Adipocyte (in vitro differentiated cells): ENCODE measurements around the gene MTARC1.

Source experiments
- DNase-seq: peaks from one replicate; pipeline ENCODE4 v3.0.0-alpha.2; 2015; ENCODE audit warnings: low read depth
- H3K27me3 ChIP-seq: replicated peaks from 2 replicates; pipeline ENCODE4 v1.7.0; 2013; ENCODE audit warnings: mild to moderate bottlenecking, low read length, moderate library complexity; ENCODE audit not compliant: control insufficient read depth, insufficient read depth
- H3K36me3 ChIP-seq: 2 replicates; pipeline ENCODE4 v1.7.0; 2013; ENCODE audit warnings: low read length, mild to moderate bottlenecking, moderate library complexity; ENCODE audit not compliant: control insufficient read depth, insufficient read depth, severe bottlenecking
- H3K4me1 ChIP-seq: 2 replicates; pipeline ENCODE4 v1.7.0; 2013; ENCODE audit warnings: mild to moderate bottlenecking, low read length, moderate library complexity; ENCODE audit not compliant: control insufficient read depth, insufficient read depth
- H3K4me3 ChIP-seq: 2 replicates; pipeline ENCODE4 v1.7.0; 2013; ENCODE audit warnings: mild to moderate bottlenecking, low read length, moderate library complexity
- H3K9ac ChIP-seq: 2 replicates; pipeline ENCODE4 v1.7.0; 2013; ENCODE audit warnings: mild to moderate bottlenecking, low read length, moderate library complexity
- H3K9me3 ChIP-seq: 2 replicates; pipeline ENCODE4 v1.7.0; 2013; ENCODE audit warnings: mild to moderate bottlenecking, low read length, moderate library complexity; ENCODE audit not compliant: control insufficient read depth

The MTARC1 gene

GRCh38 chr1:220808345-220809186 lies 21.9 kb downstream of the MTARC1 start:
- H3K36me3 ChIP-seq = peaks cover 33% of the 10 kb centered on the region
- no peak overlapping the region for H3K4me3 ChIP-seq
- H3K9me3 ChIP-seq = no peaks in the 10 kb centered on the region
- DNase-seq = no peak
- H3K27me3 ChIP-seq = peaks cover 12% of the 10 kb centered on the region
- H3K4me1 ChIP-seq = peaks cover 4% of the 10 kb centered on the region
- no peak overlapping the region for H3K9ac ChIP-seq

GRCh38 chr1:220809187-220809550 lies 22.5 kb downstream of the MTARC1 start:
- H3K27me3 ChIP-seq = peaks cover 12% of the 10 kb centered on the region
- H3K36me3 ChIP-seq = peaks cover 37% of the 10 kb centered on the region
- no peak overlapping the region for H3K9ac ChIP-seq
- H3K4me3 ChIP-seq = no peak overlapping the region
- DNase-seq = no peak
- peaks cover 4% of the 10 kb centered on the region for H3K4me1 ChIP-seq
- no peaks in the 10 kb centered on the region for H3K9me3 ChIP-seq

- H3K4me1 ChIP-seq = peaks cover 4% of the 10 kb centered on the region
- no peak for DNase-seq
- H3K9me3 ChIP-seq = no peaks in the 10 kb centered on the region
- peaks cover 12% of the 10 kb centered on the region for H3K27me3 ChIP-seq
- H3K9ac ChIP-seq = no peak overlapping the region
- H3K4me3 ChIP-seq = no peak overlapping the region
- H3K36me3 ChIP-seq = peaks cover 37% of the 10 kb centered on the region
Observed at GRCh38 chr1:220809704-220810103, 23.0 kb downstream of the MTARC1 start.

GRCh38 chr1:220810179-220810653 lies 23.5 kb downstream of the MTARC1 start:
- H3K27me3 ChIP-seq = peaks cover 15% of the 10 kb centered on the region
- H3K4me3 ChIP-seq = peak overlapping the region; percentile 43
- peak overlapping the region; percentile 54 for H3K9ac ChIP-seq
- peaks cover 4% of the 10 kb centered on the region for H3K4me1 ChIP-seq
- H3K36me3 ChIP-seq = peaks cover 32% of the 10 kb centered on the region
- peak; percentile 89 for DNase-seq
- no peaks in the 10 kb centered on the region for H3K9me3 ChIP-seq

- Histone ChIP-seq H3K27me3 (peaks cover 16% of the 10 kb centered on the region), H3K36me3 (peaks cover 32% of the 10 kb centered on the region), H3K4me1 (peaks cover 4% of the 10 kb centered on the region), H3K9ac (no peak overlapping the region), H3K4me3 (no peak overlapping the region), H3K9me3 (no peaks in the 10 kb centered on the region)
- no peak for DNase-seq
Observed at GRCh38 chr1:220810963-220811362, 24.2 kb downstream of the MTARC1 start.

- no peaks in the 10 kb centered on the region for H3K9me3 ChIP-seq
- no peak for DNase-seq
- H3K9ac ChIP-seq = no peak overlapping the region
- peaks cover 4% of the 10 kb centered on the region for H3K4me1 ChIP-seq
- H3K4me3 ChIP-seq = no peak overlapping the region
- peaks cover 33% of the 10 kb centered on the region for H3K36me3 ChIP-seq
- H3K27me3 ChIP-seq = peaks cover 16% of the 10 kb centered on the region
Observed at GRCh38 chr1:220811695-220812094, 25.0 kb downstream of the MTARC1 start.

GRCh38 chr1:220812308-220812707 lies 25.6 kb downstream of the MTARC1 start:
- peaks cover 4% of the 10 kb centered on the region for H3K4me1 ChIP-seq

GRCh38 chr1:220813013-220813412 lies 26.3 kb downstream of the MTARC1 start:
- H3K9ac ChIP-seq = no peak overlapping the region
- no peak for DNase-seq
- H3K36me3 ChIP-seq = peaks cover 33% of the 10 kb centered on the region

More at GRCh38 chr1:220812308-220812707, 25.6 kb downstream of the MTARC1 start:
- Histone ChIP-seq H3K9ac (no peak overlapping the region), H3K4me3 (no peak overlapping the region), H3K9me3 (no peaks in the 10 kb centered on the region), H3K27me3 (peaks cover 16% of the 10 kb centered on the region), H3K36me3 (peaks cover 33% of the 10 kb centered on the region)
- no peak for DNase-seq

GRCh38 chr1:220815409-220815808 lies 28.7 kb downstream of the MTARC1 start:
- Histone ChIP-seq H3K4me3 (no peak overlapping the region), H3K9ac (no peak overlapping the region), H3K9me3 (no peaks in the 10 kb centered on the region), H3K4me1 (peaks cover 24% of the 10 kb centered on the region), H3K36me3 (peaks cover 33% of the 10 kb centered on the region), H3K27me3 (peaks cover 4% of the 10 kb centered on the region)
- no peak for DNase-seq

More at GRCh38 chr1:220813013-220813412, 26.3 kb downstream of the MTARC1 start:
- no peak overlapping the region for H3K4me3 ChIP-seq
- no peaks in the 10 kb centered on the region for H3K9me3 ChIP-seq
- H3K27me3 ChIP-seq = peaks cover 15% of the 10 kb centered on the region
- peaks cover 5% of the 10 kb centered on the region for H3K4me1 ChIP-seq

GRCh38 chr1:220817907-220818306 lies 31.2 kb downstream of the MTARC1 start:
- DNase-seq = peak; percentile 13
- Histone ChIP-seq H3K9ac (no peak overlapping the region), H3K4me3 (peak overlapping the region; percentile 1), H3K36me3 (peaks cover 18% of the 10 kb centered on the region), H3K4me1 (peaks cover 22% of the 10 kb centered on the region), H3K27me3 (peaks cover 4% of the 10 kb centered on the region), H3K9me3 (no peaks in the 10 kb centered on the region)

GRCh38 chr1:220818421-220819173 lies 31.9 kb downstream of the MTARC1 start:
- H3K4me1 ChIP-seq = peaks cover 22% of the 10 kb centered on the region
- H3K9me3 ChIP-seq = no peaks in the 10 kb centered on the region
- peak; percentile 74 for DNase-seq
- no peak overlapping the region for H3K9ac ChIP-seq
- peak overlapping the region; percentile 16 for H3K4me3 ChIP-seq
- H3K27me3 ChIP-seq = peaks cover 4% of the 10 kb centered on the region
- peaks cover 11% of the 10 kb centered on the region for H3K36me3 ChIP-seq
